Prostate gland (tissue), 2 donors: ENCODE results near the gene RASL10B. TPM values are rescaled to one million over a fixed set of nuclear protein-coding genes. Genes with fewer than 3 reads are reported as not detected.

Source experiments
- DNase-seq: peaks from one replicate; pipeline ENCODE4 v3.0.0-alpha.2; 2019; ENCODE audit warnings: low spot score
- H3K27ac ChIP-seq, 2 donors: fragments of 200-600 bp; sonication (generic); 2 replicates each; pipeline ENCODE4 v1.5.1; 2017 to 2019
- H3K27me3 ChIP-seq: fragments of 200-600 bp; sonication (generic); replicated peaks from 2 replicates; pipeline ENCODE4 v1.5.1; 2019; ENCODE audit not compliant: insufficient read depth
- H3K36me3 ChIP-seq, 2 donors: fragments of 200-600 bp; sonication (generic); 1 replicate in 1 of 2; 2 replicates in 1 of 2; pipeline versions ENCODE4 v1.5.1 to v1.8.1; 2017 to 2019
- H3K4me1 ChIP-seq: fragments of 200-600 bp; sonication (generic); replicated peaks from 2 replicates; pipeline ENCODE4 v1.5.1; 2019
- H3K4me3 ChIP-seq, 2 donors: fragments of 200-600 bp; sonication (generic); 2 replicates each; pipeline ENCODE4 v1.5.1; 2017 to 2019
- H3K9me3 ChIP-seq: fragments of 200-600 bp; sonication (generic); 2 replicates; pipeline ENCODE4 v1.5.1; 2017
- CTCF ChIP-seq, 4 experiments: fragments of 200-600 bp in 2 of 4; fragments of 450-650 bp in 2 of 4; sonication (generic) in 2 of 4; IDR thresholded peaks; 1 replicate in 3 of 4; 2 replicates in 1 of 4; pipeline ENCODE4 v1.5.1; 2016 to 2019; ENCODE audit warnings: antibody characterized with exemption in 4 of 4, mild to moderate bottlenecking in 2 of 4, moderate library complexity in 2 of 4
- POLR2A ChIP-seq: fragments of 450-650 bp; IDR thresholded peaks from one replicate; pipeline ENCODE4 v1.6.1; 2016; ENCODE audit warnings: antibody characterized with exemption, mild to moderate bottlenecking
- POLR2AphosphoS5 ChIP-seq: sonication (generic); formaldehyde crosslinking; IDR thresholded peaks from one replicate; pipeline ENCODE4 v1.6.1; 2017; ENCODE audit warnings: antibody characterized with exemption
- WGBS: methylation state at CpG from one replicate; pipeline ENCODE4 v1.1.5; 2018; 5-methylcytosine and 5-hydroxymethylcytosine counted together
- intact Hi-C: fragments of 100-400 bp; cut with DNase I; formaldehyde crosslinking; loops from one replicate; pipeline ENCODE4 v1.14.2; 2022
- total RNA-seq, 2 donors: library from RNA; depleted of rRNA; stranded (reverse); fragments of >200 nt; gene quantifications; one replicate each; pipeline ENCODE4 v1.1.0, GENCODE V29; 2016

The RASL10B gene
- total RNA-seq, 2 donors from 2014 or later: 5.4 to 7.2 TPM

DNA sequence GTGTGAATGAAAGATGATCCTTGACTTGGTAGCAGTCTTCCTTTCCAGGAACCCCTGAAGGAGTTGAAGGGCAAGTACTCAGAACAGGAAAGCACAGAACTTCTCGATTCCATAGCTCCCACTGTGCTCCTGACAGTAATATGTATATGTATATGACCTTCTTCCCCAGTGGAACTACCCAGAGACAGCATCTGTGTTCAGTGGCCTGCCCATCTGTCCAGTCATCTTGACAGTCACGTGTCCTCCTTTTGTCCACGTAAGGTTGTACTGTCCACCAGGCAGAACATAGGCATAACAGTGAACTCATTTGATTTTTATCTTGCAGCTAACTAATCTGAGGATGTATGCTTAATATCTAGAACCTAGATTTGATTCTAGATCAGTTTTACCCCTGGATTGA is 37.8 kb upstream of the RASL10B start:
- no peak for DNase-seq
- no peak for TF ChIP-seq POLR2A
- TF ChIP-seq CTCF (IDR thresholded peaks at IDR 0.05): no peak
- TF ChIP-seq POLR2AphosphoS5: no peak
- Histone ChIP-seq H3K36me3 (peaks cover 0 to 5% of the 10 kb centered on the region in 2 donors), H3K4me3 (no peak overlapping the region), H3K9me3 (no peaks in the 10 kb centered on the region), H3K4me1 (no peaks in the 10 kb centered on the region), H3K27ac (no peak overlapping the region), H3K27me3 (no peaks in the 10 kb centered on the region)
- intact Hi-C loops: no loop called here
- 97% methylated on average over 3 of the region's 3 CpGs for WGBS

DNA sequence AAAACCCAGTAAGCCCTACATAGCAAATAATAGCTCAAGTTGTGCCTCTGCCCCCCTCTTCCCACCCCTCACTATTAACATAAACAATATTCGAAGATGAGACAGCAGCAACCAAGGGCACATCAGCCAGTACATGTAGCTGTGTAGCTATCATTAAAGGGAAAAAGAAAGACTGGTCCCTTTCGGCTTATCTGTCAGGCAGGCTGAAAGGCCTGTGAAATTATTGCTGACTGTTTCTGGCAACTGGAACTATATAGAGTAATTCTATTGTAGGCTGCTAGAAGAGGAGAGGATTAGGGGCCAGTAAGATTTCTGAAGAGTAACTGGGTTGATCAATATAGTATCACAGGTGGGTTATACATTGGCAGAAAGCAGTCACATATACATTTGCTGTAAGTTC is 36.5 kb upstream of the RASL10B start:
- peaks cover 0 to 5% of the 10 kb centered on the region in 2 donors for H3K36me3 ChIP-seq
- 85% methylated on average over 2 of the region's 2 CpGs for WGBS
- H3K4me1 ChIP-seq: no peaks in the 10 kb centered on the region
- intact Hi-C loops: no loop called here
- H3K27me3 ChIP-seq: no peaks in the 10 kb centered on the region
- TF ChIP-seq CTCF (IDR thresholded peaks at IDR 0.05) (no peak), POLR2A (no peak), POLR2AphosphoS5 (no peak)
- H3K27ac ChIP-seq: no peak overlapping the region
- H3K9me3 ChIP-seq: no peaks in the 10 kb centered on the region
- no peak for DNase-seq
- H3K4me3 ChIP-seq: no peak overlapping the region

- Histone ChIP-seq H3K4me3 (no peak overlapping the region), H3K9me3 (no peaks in the 10 kb centered on the region), H3K27me3 (no peaks in the 10 kb centered on the region), H3K27ac (no peak overlapping the region), H3K36me3 (peaks cover 0 to 5% of the 10 kb centered on the region in 2 donors), H3K4me1 (no peaks in the 10 kb centered on the region)
- 63% methylated on average over 2 of the region's 2 CpGs for WGBS
- DNase-seq: no peak
- intact Hi-C loops: no loop called here
- no peak for TF ChIP-seq POLR2AphosphoS5
- no peak for TF ChIP-seq POLR2A
- TF ChIP-seq CTCF (IDR thresholded peaks at IDR 0.05): no peak
Observed at GRCh38 chr17:35695613-35696012, 35.8 kb upstream of the RASL10B start.

- H3K27ac ChIP-seq: no peak overlapping the region
- H3K36me3 ChIP-seq: peaks cover 0 to 5% of the 10 kb centered on the region in 2 donors
- intact Hi-C loops: no loop called here
- TF ChIP-seq CTCF (IDR thresholded peaks at IDR 0.05) (no peak), POLR2A (no peak), POLR2AphosphoS5 (no peak)
- no peaks in the 10 kb centered on the region for H3K9me3 ChIP-seq
- no peak for DNase-seq
- no peaks in the 10 kb centered on the region for H3K27me3 ChIP-seq
- 94% methylated on average over 2 of the region's 2 CpGs for WGBS
- no peak overlapping the region for H3K4me3 ChIP-seq
- no peaks in the 10 kb centered on the region for H3K4me1 ChIP-seq
Observed at GRCh38 chr17:35698800-35699199, 32.6 kb upstream of the RASL10B start.

DNA sequence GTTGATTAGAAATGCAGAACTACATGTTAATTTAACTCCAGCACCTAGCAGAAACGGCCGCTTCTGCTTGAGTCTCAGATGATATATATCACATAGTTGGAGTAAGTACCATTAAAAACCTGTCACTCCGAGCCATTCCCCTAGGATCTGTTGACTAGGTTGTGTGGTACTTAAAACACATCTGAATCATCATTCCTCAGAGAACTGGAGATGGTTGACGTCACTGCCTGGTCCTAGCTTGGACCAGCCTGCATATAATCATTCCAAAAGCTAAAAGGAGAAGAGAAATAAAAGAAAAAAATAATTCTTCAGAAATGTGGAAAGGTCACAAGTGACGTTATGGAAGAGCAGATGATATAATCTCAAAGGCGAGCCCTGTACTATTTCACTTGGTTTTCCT is 31.3 kb upstream of the RASL10B start:
- intact Hi-C loops: no loop called here
- no peak for DNase-seq
- Histone ChIP-seq H3K36me3 (no peaks in the 10 kb centered on the region), H3K4me3 (no peak overlapping the region), H3K4me1 (no peaks in the 10 kb centered on the region), H3K27me3 (no peaks in the 10 kb centered on the region), H3K9me3 (no peaks in the 10 kb centered on the region), H3K27ac (no peak overlapping the region)
- TF ChIP-seq POLR2AphosphoS5: no peak
- TF ChIP-seq CTCF (IDR thresholded peaks at IDR 0.05): no peak
- no peak for TF ChIP-seq POLR2A
- WGBS: 76% methylated on average over 6 of the region's 6 CpGs
